ENCODE data around the gene SHANK3. TPM values are rescaled to one million over a fixed set of nuclear protein-coding genes. Genes with fewer than 3 reads are reported as not detected.

The SHANK3 gene
- total and polyA plus RNA-seq, 4 donors: 1.1 to 10.0 (median 5.8) TPM

DNA sequence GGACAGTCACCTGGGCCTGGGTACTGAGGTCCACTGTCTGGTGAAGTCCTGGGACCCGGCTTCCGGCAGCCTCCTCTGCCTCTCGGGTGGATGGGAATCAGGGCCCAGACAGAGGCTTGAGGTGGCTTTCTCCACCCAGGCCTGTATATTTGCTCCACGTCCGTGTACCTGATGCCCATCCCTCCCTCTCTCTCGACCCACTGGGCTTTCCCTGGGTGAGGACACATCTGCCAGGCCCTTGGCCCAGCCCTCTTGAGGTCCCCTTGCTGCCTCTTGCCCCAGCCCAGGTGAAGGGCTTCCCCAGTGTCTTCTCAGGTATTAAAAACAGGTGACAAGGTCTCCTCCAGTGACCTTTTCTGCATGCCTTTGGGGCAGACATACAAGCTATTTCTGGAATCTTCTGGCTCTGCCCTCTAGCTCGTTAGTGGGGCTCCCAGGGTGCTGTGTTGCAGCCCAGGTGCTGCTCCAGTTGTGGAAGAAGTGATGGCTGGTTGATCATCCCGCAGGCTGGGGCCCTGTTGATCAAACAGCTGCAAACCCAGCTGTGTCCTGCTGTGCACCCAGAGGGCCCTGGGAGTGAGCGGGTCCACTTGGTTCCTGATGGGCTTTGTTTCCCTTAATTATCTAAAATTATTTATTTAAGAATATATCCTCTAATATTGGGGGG lies 39.9 kb downstream of the SHANK3 start:
- 88% methylated on average over 9 of the region's 9 CpGs for WGBS
- H3K27ac ChIP-seq (ENCODE audit: low read depth in 1 of 2, low read length in 2 of 2): no peak overlapping the region
- H3K4me1 ChIP-seq (ENCODE audit: control insufficient read depth in 4 of 4, insufficient read depth in 4 of 4, low read length in 3 of 4): peaks cover 0 to 16% (median 6%) of the 10 kb centered on the region in 4 donors
- no peaks in the 10 kb centered on the region for H3K9me3 ChIP-seq (ENCODE audit: control insufficient read depth in 4 of 4, low read length in 3 of 4)
- no peak for DNase-seq (ENCODE audit: low spot score)
- no peak overlapping the region for H3K4me3 ChIP-seq (ENCODE audit: low read depth in 1 of 3, low read length in 3 of 3)
- H3K27me3 ChIP-seq (ENCODE audit: control insufficient read depth in 4 of 4, insufficient read depth in 4 of 4, low read length in 3 of 4): no peaks in the 10 kb centered on the region
- TF ChIP-seq, protein P1, sequence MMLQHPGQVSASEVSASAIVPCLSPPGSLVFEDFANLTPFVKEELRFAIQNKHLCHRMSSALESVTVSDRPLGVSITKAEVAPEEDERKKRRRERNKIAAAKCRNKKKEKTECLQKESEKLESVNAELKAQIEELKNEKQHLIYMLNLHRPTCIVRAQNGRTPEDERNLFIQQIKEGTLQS (IDR thresholded peaks at IDR 0.05): no peak
- TF ChIP-seq, protein P2, sequence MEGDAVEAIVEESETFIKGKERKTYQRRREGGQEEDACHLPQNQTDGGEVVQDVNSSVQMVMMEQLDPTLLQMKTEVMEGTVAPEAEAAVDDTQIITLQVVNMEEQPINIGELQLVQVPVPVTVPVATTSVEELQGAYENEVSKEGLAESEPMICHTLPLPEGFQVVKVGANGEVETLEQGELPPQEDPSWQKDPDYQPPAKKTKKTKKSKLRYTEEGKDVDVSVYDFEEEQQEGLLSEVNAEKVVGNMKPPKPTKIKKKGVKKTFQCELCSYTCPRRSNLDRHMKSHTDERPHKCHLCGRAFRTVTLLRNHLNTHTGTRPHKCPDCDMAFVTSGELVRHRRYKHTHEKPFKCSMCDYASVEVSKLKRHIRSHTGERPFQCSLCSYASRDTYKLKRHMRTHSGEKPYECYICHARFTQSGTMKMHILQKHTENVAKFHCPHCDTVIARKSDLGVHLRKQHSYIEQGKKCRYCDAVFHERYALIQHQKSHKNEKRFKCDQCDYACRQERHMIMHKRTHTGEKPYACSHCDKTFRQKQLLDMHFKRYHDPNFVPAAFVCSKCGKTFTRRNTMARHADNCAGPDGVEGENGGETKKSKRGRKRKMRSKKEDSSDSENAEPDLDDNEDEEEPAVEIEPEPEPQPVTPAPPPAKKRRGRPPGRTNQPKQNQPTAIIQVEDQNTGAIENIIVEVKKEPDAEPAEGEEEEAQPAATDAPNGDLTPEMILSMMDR (IDR thresholded peaks at IDR 0.05; ENCODE audit: low read depth, low read length, missing input control): no peak
- TF ChIP-seq, protein P3, sequence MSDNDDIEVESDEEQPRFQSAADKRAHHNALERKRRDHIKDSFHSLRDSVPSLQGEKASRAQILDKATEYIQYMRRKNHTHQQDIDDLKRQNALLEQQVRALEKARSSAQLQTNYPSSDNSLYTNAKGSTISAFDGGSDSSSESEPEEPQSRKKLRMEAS (IDR thresholded peaks at IDR 0.05): no peak
- TF ChIP-seq, protein P4, sequence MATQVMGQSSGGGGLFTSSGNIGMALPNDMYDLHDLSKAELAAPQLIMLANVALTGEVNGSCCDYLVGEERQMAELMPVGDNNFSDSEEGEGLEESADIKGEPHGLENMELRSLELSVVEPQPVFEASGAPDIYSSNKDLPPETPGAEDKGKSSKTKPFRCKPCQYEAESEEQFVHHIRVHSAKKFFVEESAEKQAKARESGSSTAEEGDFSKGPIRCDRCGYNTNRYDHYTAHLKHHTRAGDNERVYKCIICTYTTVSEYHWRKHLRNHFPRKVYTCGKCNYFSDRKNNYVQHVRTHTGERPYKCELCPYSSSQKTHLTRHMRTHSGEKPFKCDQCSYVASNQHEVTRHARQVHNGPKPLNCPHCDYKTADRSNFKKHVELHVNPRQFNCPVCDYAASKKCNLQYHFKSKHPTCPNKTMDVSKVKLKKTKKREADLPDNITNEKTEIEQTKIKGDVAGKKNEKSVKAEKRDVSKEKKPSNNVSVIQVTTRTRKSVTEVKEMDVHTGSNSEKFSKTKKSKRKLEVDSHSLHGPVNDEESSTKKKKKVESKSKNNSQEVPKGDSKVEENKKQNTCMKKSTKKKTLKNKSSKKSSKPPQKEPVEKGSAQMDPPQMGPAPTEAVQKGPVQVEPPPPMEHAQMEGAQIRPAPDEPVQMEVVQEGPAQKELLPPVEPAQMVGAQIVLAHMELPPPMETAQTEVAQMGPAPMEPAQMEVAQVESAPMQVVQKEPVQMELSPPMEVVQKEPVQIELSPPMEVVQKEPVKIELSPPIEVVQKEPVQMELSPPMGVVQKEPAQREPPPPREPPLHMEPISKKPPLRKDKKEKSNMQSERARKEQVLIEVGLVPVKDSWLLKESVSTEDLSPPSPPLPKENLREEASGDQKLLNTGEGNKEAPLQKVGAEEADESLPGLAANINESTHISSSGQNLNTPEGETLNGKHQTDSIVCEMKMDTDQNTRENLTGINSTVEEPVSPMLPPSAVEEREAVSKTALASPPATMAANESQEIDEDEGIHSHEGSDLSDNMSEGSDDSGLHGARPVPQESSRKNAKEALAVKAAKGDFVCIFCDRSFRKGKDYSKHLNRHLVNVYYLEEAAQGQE (IDR thresholded peaks at IDR 0.05): no peak
- TF ChIP-seq YY1 (IDR thresholded peaks at IDR 0.05) (no peak), FOXA2 (IDR thresholded peaks at IDR 0.05) (no peak), NR2F2 (IDR thresholded peaks at IDR 0.05) (no peak), HNF4A (conservative IDR thresholded peaks at IDR 0.05) (no peak)
- H3K9ac ChIP-seq (ENCODE audit: low read depth in 1 of 2, low read length in 2 of 2): no peak overlapping the region
- peaks cover 0 to 20% (median 0%) of the 10 kb centered on the region in 4 donors for H3K36me3 ChIP-seq (ENCODE audit: control insufficient read depth in 4 of 4, insufficient read depth in 3 of 4, low read depth in 1 of 4, low read length in 3 of 4)

- Histone ChIP-seq H3K9me3 (ENCODE audit: control insufficient read depth in 4 of 4, low read length in 3 of 4) (no peaks in the 10 kb centered on the region), H3K27ac (ENCODE audit: low read depth in 1 of 2, low read length in 2 of 2) (no peak overlapping the region), H3K4me1 (ENCODE audit: control insufficient read depth in 4 of 4, insufficient read depth in 4 of 4, low read length in 3 of 4) (peaks cover 0 to 16% (median 6%) of the 10 kb centered on the region in 4 donors), H3K27me3 (ENCODE audit: control insufficient read depth in 4 of 4, insufficient read depth in 4 of 4, low read length in 3 of 4) (no peaks in the 10 kb centered on the region), H3K9ac (ENCODE audit: low read depth in 1 of 2, low read length in 2 of 2) (no peak overlapping the region), H3K4me3 (ENCODE audit: low read depth in 1 of 3, low read length in 3 of 3) (no peak overlapping the region), H3K36me3 (ENCODE audit: control insufficient read depth in 4 of 4, insufficient read depth in 3 of 4, low read depth in 1 of 4, low read length in 3 of 4) (peaks cover 0 to 20% (median 0%) of the 10 kb centered on the region in 4 donors)
- TF ChIP-seq EGR1 (IDR thresholded peaks at IDR 0.05; ENCODE audit: low read depth in 2 of 2): no peak
- TF ChIP-seq HNF4G (IDR thresholded peaks at IDR 0.05): no peak
- TF ChIP-seq GABPA (IDR thresholded peaks at IDR 0.05 in 1 of 2, conservative IDR thresholded peaks at IDR 0.05 in 1 of 2): no peak
- DNase-seq (ENCODE audit: low spot score): no peak
- 86% methylated on average over 13 of the region's 13 CpGs for WGBS
Measured at GRCh38 chr22:50713008-50713385, 40.4 kb downstream of the SHANK3 start.

Measured in liver (tissue), 9 donors.